ENCODE results near the gene SERPINB10. TPM values are rescaled to one million over a fixed set of nuclear protein-coding genes. Genes with fewer than 3 reads are reported as not detected.

The SERPINB10 gene
- total and polyA plus RNA-seq, 9 of the 15 experiments (the other 6 are each of a cell fraction or from before 2014, with no cell fraction given), result not detected

DNA sequence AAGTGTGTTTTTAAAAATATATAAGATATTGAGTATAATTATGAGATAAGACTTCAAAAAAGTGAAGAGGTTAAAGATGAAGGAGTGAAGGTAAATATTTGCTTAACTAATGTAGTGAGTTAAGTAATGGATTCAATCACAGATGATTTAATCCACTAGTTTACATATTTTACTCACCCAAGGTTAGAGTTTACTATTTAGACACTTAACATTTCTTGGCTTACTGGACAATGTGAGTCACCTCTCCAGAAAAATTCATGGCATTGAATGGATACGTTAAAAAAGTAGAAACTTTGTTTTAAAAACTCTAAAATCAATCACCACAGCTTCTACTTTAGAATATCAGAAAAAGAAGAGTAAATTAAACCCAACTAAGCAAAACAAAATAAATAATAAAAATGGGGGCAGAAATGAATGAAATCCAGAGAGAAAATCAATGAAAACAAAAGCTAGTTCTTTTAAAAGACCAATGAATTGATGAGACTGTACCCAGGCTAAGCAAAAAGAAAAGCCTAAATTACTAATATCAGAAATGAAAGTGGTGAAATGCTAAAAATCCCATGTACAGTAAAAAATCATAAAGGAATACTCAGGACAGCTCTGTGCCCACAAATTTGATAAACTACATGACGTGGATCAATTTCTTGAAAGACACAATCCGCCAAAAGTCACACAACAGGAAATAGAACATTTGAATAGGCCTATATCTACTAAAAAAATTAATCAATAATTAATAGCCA, 39.5 kb downstream of the SERPINB10 start:
- ATAC-seq, result no peak
- Histone ChIP-seq H3K36me3 (ENCODE audit: control insufficient read depth, insufficient read depth, low read length) (no peaks in the 10 kb centered on the region), H3K4me1 (replicated peaks in 1 of 2; ENCODE audit: control insufficient read depth in 2 of 2, insufficient read depth in 2 of 2, low read length in 2 of 2) (peaks cover 0 to 7% of the 10 kb centered on the region in 2 experiments; a peak in 2 of 5 replicates), H3K79me2 (ENCODE audit: control insufficient read depth, insufficient read depth, low read length) (no peaks in the 10 kb centered on the region), H2AFZ (ENCODE audit: low read depth, low read length) (no peak overlapping the region), H3K9me1 (ENCODE audit: control insufficient read depth, insufficient read depth, low read length) (no peaks in the 10 kb centered on the region), H3K27ac (ENCODE audit: extremely low read depth, low read depth, low read length) (no peak overlapping the region), H4K20me1 (replicated peaks; ENCODE audit: control insufficient read depth, insufficient read depth, low read length) (no peaks in the 10 kb centered on the region), H3K4me2 (ENCODE audit: insufficient read depth, low read length) (no peak overlapping the region), H3K9ac (ENCODE audit: insufficient read depth in 1 of 2, low read depth in 2 of 2, low read length in 2 of 2) (no peak overlapping the region), H3K9me3 (replicated peaks; ENCODE audit: control insufficient read depth, insufficient read depth, low read depth, low read length) (no peaks in the 10 kb centered on the region), H3K4me3 (no peak overlapping the region), H3K27me3 (ENCODE audit: control insufficient read depth in 2 of 2, insufficient read depth in 2 of 2, low read length in 2 of 2) (no peaks in the 10 kb centered on the region)
- FAIRE-seq, result no peak
- WGBS (ENCODE audit: insufficient coverage, low coverage, missing lambda C conversion rate), result 0% methylated on average over 3 of the region's 3 CpGs
- in situ Hi-C loops (cut with MboI) (no loop called here), intact Hi-C loops (cut with micrococcal nuclease) (no loop called here)
- ChIA-PET CTCF (ENCODE audit: low intra/inter-chr PET ratio) (no interaction called here), POLR2A (no interaction called here)
- BruUV-seq (replicated peaks), result no TSS peak
- DNase-seq (ENCODE audit: extremely low read depth in 1 of 4, low spot score in 3 of 4), result no peak
- TF ChIP-seq FOXJ2 (tag; IDR thresholded peaks at IDR 0.05) (no peak), SNIP1 (IDR thresholded peaks at IDR 0.05; ENCODE audit: low read depth) (no peak), NFE2 (IDR thresholded peaks at IDR 0.05; ENCODE audit: low read depth) (no peak), NR2C2 (CRISPR knock-in tag; IDR thresholded peaks at IDR 0.05) (no peak), NR2C2 (tag; IDR thresholded peaks at IDR 0.05) (no peak), ZNF584 (CRISPR knock-in tag; IDR thresholded peaks at IDR 0.05; ENCODE audit: low read depth) (no peak), ZNF431 (CRISPR knock-in tag; IDR thresholded peaks at IDR 0.05) (no peak), ZNF436 (CRISPR knock-in tag; IDR thresholded peaks at IDR 0.05) (no peak), GABPB1 (CRISPR knock-in tag; IDR thresholded peaks at IDR 0.05) (no peak), TBL1XR1 (IDR thresholded peaks at IDR 0.05; ENCODE audit: low read length in 2 of 2) (no peak), STAT5B (CRISPR knock-in tag; IDR thresholded peaks at IDR 0.05) (no peak), ZNF77 (CRISPR knock-in tag; IDR thresholded peaks at IDR 0.05) (no peak), ZNF644 (tag; IDR thresholded peaks at IDR 0.05; ENCODE audit: low read depth) (no peak), DACH1 (IDR thresholded peaks at IDR 0.05; ENCODE audit: partially characterized antibody) (no peak)
- TF ChIP-seq, protein P1, sequence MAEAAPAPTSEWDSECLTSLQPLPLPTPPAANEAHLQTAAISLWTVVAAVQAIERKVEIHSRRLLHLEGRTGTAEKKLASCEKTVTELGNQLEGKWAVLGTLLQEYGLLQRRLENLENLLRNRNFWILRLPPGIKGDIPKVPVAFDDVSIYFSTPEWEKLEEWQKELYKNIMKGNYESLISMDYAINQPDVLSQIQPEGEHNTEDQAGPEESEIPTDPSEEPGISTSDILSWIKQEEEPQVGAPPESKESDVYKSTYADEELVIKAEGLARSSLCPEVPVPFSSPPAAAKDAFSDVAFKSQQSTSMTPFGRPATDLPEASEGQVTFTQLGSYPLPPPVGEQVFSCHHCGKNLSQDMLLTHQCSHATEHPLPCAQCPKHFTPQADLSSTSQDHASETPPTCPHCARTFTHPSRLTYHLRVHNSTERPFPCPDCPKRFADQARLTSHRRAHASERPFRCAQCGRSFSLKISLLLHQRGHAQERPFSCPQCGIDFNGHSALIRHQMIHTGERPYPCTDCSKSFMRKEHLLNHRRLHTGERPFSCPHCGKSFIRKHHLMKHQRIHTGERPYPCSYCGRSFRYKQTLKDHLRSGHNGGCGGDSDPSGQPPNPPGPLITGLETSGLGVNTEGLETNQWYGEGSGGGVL (CRISPR knock-in tag; IDR thresholded peaks at IDR 0.05), result no peak
- TF ChIP-seq, protein P2, sequence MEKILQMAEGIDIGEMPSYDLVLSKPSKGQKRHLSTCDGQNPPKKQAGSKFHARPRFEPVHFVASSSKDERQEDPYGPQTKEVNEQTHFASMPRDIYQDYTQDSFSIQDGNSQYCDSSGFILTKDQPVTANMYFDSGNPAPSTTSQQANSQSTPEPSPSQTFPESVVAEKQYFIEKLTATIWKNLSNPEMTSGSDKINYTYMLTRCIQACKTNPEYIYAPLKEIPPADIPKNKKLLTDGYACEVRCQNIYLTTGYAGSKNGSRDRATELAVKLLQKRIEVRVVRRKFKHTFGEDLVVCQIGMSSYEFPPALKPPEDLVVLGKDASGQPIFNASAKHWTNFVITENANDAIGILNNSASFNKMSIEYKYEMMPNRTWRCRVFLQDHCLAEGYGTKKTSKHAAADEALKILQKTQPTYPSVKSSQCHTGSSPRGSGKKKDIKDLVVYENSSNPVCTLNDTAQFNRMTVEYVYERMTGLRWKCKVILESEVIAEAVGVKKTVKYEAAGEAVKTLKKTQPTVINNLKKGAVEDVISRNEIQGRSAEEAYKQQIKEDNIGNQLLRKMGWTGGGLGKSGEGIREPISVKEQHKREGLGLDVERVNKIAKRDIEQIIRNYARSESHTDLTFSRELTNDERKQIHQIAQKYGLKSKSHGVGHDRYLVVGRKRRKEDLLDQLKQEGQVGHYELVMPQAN (IDR thresholded peaks at IDR 0.05; ENCODE audit: borderline replicate concordance), result no peak
- TF ChIP-seq, protein P3, sequence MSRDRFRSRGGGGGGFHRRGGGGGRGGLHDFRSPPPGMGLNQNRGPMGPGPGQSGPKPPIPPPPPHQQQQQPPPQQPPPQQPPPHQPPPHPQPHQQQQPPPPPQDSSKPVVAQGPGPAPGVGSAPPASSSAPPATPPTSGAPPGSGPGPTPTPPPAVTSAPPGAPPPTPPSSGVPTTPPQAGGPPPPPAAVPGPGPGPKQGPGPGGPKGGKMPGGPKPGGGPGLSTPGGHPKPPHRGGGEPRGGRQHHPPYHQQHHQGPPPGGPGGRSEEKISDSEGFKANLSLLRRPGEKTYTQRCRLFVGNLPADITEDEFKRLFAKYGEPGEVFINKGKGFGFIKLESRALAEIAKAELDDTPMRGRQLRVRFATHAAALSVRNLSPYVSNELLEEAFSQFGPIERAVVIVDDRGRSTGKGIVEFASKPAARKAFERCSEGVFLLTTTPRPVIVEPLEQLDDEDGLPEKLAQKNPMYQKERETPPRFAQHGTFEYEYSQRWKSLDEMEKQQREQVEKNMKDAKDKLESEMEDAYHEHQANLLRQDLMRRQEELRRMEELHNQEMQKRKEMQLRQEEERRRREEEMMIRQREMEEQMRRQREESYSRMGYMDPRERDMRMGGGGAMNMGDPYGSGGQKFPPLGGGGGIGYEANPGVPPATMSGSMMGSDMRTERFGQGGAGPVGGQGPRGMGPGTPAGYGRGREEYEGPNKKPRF (IDR thresholded peaks at IDR 0.05; ENCODE audit: low read depth, low read length), result no peak
- TF ChIP-seq, protein P4, sequence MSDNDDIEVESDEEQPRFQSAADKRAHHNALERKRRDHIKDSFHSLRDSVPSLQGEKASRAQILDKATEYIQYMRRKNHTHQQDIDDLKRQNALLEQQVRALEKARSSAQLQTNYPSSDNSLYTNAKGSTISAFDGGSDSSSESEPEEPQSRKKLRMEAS (CRISPR knock-in tag; IDR thresholded peaks at IDR 0.05), result no peak
